GM21717 (cell line): ENCODE data around the gene MYB.
"Not testable (repeated sequence)": the region's sequence is repeated elsewhere in the genome, so short reads cannot be mapped to it uniquely, and the experiment has no call there.

Experiments
- ATAC-seq: cut with Tn5 transposase; IDR thresholded peaks from one replicate; pipeline ENCODE4 v1.9.1; 2021; ENCODE audit warnings: mild to moderate bottlenecking, moderate library complexity; ENCODE audit not compliant: unreplicated experiment

The MYB gene

DNA sequence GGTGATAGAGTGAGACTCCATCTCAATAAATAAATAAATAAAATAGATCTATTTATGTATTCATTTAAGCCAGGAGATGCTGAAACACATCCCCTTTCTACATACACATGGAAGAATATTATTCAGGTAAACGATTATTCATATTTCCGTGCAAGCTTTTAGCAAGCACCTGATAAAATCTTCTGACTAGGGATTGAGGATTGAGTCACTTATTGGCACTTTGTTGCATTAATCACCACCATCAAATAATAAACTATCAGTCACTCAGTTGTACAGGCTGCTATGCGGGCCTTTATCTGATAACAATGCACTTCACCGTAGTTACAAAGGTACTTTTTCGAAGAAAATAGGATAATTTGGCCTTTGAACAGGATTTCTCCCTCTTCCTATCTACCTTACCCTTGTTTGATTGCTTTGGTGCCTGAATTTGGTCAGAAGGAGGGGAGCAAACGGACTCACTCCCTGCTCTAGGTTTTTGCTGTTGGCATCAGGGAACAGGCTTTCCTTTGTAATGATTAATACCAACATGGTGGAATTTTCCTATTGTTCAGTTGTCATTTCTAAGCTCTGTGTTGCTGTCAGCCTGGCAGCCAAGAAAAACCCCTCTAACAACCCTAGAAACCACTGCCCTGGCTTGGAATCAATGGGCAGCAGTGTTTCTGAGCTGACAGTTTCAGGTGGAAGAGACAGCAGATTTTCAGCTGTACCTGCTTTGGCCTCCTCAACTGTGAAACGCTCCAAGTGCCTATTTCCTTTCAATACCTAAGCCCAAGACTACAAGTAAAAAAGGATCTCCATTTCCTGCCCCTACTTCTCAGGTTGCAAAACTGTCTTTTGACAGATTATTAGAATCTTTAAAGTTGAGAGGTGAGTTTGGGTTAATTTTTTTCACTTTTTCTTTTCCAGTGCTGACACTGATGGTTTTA lies 63.0 kb downstream of the MYB start:
- no peak for ATAC-seq

DNA sequence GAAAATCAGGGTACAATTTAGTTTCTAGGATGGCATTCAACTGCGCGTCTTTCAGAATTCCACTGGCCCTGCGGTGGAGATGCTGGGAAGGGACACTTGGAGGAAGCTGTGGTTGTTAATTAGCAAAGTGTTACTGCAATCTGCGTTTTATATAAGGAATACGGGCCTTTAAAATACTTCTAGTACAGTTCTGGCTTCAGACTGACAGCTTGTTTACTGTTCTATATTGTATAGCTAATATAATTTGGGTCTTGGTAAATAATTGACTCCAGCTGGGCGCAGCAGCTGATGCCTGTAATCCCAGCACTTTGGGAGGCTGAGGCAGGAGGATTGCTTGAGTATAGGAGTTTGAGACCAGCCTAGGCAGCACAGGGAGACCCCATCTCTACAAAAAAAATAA lies 63.7 kb downstream of the MYB start:
- ATAC-seq: no peak

GRCh38 chr6:135246412-135247012 lies 65.4 kb downstream of the MYB start:
- ATAC-seq: not testable (repeated sequence)

DNA sequence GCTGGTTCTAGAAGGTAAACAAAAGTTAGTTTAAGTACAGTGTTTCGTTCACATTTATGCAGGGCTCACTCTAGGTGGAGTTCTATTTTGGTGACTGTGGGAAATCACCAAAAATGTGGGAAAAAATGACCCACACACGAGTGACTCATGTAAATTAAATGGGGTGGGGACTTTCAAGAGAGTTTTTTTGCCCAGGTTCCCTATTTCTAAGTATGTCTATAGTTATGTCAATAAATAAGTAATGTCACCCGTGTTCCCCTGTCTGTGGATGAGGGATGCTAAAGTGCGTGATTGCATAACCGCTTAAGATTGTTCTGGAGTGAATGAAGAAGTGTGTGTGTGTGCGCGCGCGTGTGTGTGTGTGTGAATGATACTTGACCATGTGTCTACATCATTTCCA lies 69.1 kb downstream of the MYB start:
- no peak for ATAC-seq

- no peak for ATAC-seq
These were observed 69.8 kb downstream of the MYB start for GRCh38 chr6:135250751-135251497.

DNA sequence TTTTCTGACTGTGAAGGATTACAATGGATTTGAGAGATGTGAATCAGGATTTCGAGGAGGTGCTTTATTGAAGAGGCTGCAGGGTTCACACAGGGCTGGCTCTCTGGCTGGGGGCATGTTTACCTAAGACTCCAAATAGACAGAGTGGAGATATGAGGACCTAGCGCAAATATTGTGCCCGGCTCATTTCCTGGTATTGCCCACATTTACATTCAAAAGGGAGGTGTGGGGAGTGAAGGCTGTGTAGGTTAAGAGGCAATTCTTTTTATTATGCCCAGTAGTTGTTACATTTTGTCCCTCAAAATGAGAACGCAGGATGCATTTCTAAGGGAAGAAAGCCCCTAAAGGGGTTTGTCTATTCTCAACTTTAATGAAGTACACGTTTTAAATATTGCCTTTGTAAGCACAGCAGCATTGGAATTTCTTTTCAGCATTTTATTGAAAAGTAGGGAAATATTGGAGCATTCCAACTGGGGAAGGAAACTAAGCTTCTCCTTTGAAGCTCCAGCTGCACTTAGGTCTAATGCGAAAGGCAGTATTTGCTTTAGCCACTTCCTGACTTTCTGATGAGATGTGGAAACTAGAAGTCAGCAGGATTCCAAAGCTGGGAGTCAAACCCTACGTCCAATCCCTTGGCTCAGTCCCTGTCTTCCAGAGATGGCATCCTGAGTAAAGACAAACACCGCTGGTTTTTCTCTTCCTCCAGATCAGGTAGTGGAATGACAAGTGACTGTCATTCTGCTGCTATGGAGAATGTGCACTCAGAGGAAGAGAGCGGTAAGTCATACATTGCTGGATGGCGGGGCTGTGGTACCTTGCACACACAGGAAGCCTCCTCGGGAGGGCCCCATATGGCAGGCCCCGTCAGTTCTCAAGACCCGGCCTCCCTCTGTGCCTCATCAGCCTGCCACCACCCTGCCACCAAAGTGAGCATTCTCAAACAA lies 70.7 kb downstream of the MYB start:
- no peak for ATAC-seq

- no peak for ATAC-seq
These were observed 73.4 kb downstream of the MYB start for GRCh38 chr6:135254471-135254870.

DNA sequence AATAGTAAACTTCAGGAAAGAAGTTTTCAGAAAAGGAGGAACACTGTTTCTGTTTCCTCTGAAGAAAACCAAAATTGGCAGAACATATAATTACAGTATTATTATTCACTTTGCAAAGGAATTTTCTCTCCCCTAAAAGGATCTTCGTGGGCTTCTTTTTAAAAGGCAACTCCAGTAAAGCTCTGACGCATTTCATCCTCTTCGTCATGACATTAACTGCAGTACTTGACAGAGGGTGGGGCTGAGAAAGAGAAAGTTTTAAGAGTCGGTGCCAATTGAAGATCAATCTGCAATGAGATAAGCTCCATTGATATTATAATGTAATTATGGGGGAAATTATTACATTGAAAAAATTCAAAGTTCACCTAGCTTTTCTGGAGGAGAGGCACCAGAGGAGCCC lies 75.8 kb downstream of the MYB start:
- no peak for ATAC-seq

DNA sequence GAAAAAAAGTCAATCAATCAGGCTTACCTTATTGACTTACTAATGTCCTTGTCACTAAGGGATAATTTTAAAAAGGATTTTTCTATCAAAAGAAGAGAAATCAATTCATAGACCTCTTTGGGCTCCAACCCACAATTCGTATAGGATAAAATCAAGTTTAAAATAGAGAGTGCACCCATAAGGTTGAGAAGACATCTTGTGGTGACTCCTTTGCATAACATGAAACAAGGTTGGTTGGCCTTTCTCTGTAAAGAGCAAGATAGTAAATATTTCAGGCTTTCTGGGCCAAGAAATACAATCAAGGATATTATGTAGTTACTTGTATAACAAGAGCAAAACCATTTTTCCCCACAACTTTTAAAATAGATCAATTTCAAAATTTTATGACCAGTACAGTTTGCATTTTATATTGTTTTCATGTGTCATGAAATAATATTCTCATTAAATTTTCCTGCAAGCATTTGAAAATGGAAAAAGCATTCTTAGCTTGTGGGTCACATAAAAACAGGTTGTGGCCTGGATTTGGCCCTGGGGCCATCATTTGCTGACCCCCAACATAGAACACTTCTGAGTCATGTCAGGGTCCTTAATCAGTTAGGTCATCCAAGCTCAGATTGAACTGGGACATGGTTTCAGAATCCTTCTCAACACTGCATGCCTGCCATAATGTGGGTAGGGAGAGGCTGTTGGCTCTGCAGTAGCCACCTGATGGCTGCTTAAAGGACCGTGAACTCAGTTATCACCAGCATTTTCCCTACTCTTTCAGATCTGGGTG lies 76.7 kb downstream of the MYB start:
- ATAC-seq: no peak

- ATAC-seq: no peak
These were observed 77.9 kb downstream of the MYB start for GRCh38 chr6:135258970-135259369.

DNA sequence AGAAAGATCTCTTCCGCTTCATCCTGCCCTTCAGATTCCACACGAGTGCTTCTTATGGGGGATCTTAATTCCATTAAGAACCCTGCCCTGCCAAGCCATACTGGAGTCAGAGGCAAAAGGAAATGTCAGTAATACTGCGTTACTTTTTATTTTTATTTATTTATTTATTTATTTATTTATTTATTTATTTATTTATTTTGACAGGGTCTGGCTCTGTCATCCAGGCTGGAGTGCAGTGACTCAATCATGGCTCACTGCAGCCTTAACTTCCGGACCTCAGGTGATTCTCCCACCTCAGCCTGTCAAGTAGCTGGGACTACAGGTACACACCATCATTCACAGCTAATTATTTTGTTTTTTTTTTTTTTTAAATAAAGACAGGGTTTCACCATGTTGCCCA lies 79.5 kb downstream of the MYB start:
- ATAC-seq: no peak

GRCh38 chr6:135261872-135262725 lies 81.0 kb downstream of the MYB start:
- no peak for ATAC-seq

GRCh38 chr6:135265278-135265677 lies 84.2 kb downstream of the MYB start:
- ATAC-seq: no peak

DNA sequence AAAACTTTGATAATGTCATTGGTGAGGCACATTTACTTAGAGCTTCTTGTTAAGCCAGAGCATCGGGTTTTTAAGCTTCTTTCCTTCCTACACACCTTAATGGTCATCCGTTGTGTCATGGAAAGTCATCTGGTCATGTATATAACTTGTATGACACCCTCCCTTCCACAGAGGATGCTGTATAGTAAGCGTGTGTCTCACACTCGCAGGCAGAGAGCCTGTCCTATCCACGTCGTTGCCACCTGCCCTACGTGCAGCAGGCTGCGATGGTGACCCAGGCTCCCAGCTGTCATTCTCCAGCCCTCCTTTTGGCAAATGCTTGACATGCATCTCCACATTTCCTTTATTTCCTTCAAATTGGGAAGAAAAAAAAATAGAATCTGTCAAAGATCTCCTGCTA lies 85.6 kb downstream of the MYB start:
- ATAC-seq: no peak

- no peak for ATAC-seq
These were observed 86.0 kb downstream of the MYB start for GRCh38 chr6:135267085-135267484.

GRCh38 chr6:135268263-135268662 lies 87.2 kb downstream of the MYB start:
- no peak for ATAC-seq

GRCh38 chr6:135268740-135269139 lies 87.6 kb downstream of the MYB start:
- ATAC-seq: no peak
